GM19351 (cell line): ENCODE data around the gene IP6K3.

ENCODE experiments used
- ATAC-seq: cut with Tn5 transposase; IDR thresholded peaks from one replicate; pipeline ENCODE4 v1.9.1; 2021; ENCODE audit warnings: mild to moderate bottlenecking, moderate library complexity; ENCODE audit not compliant: unreplicated experiment

The IP6K3 gene

GRCh38 chr6:33709605-33710295 lies 37.0 kb downstream of the IP6K3 start:
- no peak for ATAC-seq

DNA sequence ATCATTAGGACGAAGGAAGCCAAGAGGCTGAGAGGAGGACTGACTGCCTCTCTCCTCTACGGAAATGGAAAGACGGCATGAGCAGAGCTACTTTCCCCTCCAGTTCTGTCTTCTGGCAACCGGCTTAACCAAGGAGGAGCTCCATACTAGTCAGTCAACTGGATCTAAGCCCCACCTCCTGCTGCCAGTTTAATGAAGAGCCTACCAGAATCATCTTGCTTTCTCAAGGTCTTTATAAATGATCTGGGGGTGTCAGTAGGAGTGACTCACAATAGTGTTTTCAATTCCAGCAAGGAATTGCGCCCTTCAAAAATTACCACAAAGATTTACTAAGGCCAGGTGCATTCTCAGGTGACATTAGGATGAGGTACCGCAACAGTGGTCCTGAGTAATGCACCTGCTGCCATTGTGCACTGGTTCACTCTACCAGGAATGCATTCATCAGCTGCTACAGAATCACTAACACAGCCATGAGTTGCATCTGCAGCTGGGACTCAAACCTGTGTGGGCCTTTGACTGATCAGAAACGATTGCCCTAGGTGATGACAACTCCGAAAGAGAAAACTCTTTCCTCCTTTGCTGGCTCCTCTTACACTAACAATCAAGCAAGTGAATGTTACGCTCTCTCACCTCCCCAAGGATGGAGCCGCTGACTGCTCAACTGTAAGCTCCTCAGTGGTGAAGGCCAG lies 38.0 kb downstream of the IP6K3 start:
- no peak for ATAC-seq

DNA sequence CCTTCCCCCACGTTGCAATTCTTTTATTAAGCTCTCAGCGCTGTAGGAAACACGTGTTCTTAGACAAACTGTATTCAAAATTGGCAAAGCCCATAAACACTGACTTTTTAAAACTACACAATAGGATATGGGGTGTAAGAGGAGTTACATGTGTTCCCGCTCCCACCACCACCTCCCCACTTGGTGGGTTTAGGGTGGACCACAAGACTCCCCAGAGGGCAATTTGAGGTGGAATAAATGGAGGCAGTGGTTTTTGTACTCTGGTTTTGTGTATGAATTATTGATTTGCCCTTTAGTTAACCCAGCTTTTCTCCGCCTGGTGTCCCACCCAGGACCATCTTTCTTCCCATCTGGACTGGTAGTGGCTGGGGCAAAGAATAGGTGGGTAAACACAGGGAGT lies 38.9 kb downstream of the IP6K3 start:
- no peak for ATAC-seq

- ATAC-seq = no peak
Observed at GRCh38 chr6:33705955-33706725, 40.6 kb downstream of the IP6K3 start.

GRCh38 chr6:33705268-33705885 lies 41.3 kb downstream of the IP6K3 start:
- ATAC-seq = no peak

- ATAC-seq = no peak
Observed at GRCh38 chr6:33704215-33705066, 42.3 kb downstream of the IP6K3 start.

DNA sequence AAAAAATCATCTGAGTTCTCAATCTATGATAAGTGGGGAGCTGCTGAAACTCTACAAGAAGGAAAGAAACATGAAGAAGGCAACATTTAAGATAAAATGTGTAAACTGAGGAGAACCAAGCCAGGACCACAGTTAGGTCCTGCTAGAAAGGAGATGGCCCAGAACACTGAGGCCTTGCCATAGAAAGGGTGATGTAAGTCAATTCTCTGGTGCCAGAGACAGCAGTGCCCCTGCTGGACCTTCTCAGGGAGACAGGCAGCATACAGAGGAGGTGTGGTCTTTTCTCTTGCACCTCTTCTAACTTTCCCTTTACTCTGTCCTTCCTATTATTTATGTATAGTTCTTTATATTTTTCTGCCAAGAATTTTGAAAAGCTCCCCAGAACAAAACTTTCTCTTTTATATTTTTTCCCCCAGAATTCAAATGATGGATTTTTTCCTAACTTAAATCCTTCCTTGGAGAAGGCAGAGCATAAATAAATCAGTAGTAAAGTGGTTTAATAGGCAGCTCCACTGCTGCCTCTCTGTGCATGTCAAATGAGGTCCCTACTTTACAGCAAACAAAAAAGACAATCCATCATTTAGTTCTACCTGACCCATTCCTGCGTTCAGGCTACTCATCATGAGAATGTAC lies 44.2 kb downstream of the IP6K3 start:
- ATAC-seq = no peak

DNA sequence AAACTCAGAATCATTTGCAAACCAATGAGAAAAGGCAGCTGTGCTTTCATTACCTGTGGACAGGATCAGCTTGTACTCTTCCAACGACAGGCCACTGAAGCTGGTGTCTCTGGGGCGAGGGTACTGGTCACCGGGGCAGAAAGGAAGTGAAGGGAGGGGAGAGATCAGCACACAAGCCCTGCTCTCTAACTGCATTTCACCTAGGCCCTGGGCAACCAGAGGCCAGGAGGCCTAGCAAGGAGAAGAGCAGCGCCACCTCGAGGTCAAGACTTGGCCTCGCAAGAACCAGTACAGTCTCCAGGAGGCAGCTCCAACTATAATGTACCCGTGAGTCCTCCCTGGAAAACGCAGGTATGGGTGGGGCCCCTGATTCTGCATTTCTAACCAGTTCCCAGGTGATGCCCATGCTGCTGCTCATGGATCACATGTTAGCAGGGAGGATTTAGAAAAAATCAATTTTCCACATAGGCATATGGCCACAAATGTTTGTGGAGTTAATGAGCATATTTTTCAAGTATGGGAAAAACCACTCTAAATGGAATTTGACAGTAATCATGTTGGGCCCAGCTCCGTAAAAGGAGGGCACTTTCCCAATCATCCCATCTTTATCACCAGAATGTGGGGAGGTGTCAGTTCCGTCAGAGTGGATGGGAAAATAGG lies 46.2 kb downstream of the IP6K3 start:
- no peak for ATAC-seq

GRCh38 chr6:33699739-33700138 lies 47.0 kb downstream of the IP6K3 start:
- ATAC-seq = no peak

DNA sequence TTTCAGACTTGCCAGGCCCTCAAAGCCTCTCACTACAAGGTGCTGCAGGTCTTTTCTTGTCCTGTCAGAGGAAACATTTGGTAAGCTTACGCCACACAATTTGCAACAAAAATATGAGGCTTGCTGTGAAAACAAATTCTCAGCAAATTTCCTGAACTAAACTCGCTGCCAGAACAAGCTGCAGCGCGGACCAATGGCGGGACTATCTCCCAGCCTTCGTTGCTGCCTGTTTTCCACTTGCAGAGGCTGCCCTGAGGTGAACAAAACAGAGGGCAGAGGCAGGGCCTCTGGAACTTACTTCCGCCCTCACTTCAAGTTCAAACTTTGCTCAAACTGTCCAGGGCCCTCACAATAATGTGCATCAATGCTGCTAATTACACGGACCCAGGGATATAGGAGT lies 47.6 kb downstream of the IP6K3 start:
- no peak for ATAC-seq

DNA sequence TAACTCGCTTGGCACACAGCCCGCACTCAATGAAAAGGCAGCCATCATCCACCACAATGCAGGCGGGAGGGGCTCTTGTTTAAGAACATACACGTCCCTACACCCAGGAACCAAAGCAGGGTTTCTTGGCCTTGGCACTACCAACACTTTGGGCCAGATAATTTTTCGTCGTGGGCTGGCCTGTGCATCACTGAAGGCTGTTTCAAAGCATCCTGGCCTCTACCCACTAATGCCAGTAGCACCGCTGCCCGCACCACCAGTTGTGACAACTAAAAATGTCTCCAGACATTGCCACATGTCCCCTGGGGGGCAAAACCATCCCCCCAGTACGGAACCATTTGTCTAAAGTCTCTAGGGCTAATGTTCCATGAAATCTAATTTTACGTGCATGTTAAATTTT lies 48.2 kb downstream of the IP6K3 start:
- no peak for ATAC-seq

DNA sequence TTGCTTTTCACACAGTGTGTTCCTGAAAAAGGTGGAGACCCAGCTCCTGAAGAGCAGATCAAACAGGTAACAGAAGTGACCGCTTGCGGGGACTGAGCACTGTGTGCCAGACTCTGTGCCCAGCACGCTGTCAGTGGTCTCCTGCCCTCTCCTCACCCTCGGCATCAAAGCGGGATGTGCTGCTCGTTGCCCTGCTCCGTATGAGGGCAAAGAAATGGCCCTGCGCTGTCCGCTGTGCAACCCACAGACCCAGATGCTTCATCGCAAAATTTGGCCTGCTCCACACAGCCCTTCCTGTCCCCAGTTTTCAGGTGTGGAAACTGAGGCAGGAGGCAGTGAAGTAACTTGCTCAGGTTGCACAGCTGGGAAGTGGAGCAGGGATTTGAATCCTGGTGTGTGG lies 48.9 kb downstream of the IP6K3 start:
- ATAC-seq = no peak

DNA sequence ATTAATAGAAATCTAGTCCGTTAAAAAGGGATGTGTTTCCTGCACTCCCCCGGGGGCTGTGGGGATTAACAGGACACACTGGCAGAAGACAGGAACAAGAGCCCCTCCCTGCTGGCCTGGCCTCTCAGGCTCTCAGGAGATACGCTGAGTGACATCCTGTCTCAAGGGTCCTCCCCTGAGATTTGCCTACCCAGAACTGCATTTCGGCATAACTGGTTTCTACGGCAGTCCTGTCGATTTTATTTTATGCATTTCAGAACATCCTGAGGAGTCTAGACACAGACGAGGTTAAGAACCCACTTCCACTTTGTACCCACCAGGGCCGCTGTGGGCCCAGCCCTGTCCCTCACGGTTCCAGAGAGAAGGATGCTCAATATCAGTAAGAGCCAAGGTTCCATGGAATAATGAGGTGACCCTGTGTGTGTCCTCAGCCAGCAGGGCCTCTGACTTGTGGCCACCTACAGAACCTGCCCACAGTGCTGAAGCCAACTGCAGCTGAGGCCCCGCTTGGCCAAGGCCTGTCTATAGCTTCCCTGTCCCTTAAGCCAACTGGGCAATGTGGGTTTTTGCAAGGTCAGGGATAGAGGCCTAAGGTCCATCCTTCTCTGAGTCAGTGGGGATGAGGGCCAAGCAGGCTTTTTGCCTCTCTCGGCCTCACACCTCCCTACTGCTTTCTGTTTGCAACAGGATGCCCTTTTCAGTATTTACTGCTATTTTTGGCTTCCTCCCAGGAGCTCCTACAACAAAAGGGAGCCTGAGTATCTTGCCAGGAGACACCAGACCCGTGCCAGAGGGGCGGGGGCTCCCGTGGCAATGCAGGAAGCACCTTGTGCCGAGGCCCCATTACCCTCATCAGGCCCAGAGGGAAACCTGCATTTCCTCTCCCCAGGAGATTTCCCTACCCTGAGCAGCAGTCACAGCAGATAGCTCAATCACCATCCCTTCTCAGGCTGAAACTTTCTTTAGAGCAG lies 49.9 kb downstream of the IP6K3 start:
- ATAC-seq = no peak

- no peak for ATAC-seq
Observed at GRCh38 chr6:33696076-33696475, 50.6 kb downstream of the IP6K3 start.

DNA sequence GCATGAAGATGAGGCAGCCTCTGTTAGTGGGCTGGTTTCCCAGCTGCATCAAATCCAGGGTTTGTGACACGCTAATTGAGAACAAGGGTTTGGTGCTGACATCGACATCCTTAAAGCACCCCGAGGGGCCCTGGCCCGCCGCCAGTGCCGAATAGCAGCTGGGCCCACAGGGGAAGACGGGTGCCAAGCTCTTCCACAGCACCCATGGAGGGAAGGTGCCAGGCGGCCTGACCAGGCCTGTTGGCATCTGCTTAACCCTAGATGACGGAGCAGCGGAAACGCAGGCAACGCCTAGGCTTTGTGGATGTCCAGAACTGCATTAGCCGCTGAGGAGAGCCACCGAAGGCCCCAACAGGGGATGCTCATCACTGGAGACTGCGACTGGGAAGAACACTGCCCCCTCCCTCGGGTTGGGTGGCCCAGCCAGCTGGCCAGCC lies 51.2 kb downstream of the IP6K3 start:
- no peak for ATAC-seq

GRCh38 chr6:33694977-33695376 lies 51.7 kb downstream of the IP6K3 start:
- no peak for ATAC-seq

DNA sequence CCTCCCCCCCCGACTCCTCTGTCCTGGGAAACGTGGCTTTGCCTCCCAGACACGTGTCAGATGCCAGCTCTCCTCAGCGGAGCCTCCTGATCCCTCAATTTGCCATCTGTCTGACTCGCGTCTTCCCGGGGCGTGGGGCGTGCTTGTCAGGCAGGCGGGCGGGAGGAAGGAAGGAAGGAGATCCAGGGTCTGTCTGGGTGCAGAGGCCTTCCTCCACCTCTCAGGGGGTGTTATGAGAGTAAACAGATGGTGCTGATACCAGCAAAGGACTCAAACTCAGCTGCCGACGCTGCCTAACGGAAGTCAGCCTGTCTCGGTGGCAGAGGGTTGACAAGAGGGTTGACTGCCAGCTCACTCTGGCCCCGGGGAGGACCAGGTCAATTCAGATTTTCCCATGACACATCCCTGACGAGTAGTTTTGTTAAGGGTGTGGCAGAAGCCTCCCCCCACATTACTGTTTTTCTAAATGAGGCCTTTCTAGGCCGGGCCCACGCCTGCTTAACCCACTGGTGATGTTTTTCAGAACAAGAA lies 52.2 kb downstream of the IP6K3 start:
- ATAC-seq = no peak
